ENCODE data around the gene JAK1.

DNA sequence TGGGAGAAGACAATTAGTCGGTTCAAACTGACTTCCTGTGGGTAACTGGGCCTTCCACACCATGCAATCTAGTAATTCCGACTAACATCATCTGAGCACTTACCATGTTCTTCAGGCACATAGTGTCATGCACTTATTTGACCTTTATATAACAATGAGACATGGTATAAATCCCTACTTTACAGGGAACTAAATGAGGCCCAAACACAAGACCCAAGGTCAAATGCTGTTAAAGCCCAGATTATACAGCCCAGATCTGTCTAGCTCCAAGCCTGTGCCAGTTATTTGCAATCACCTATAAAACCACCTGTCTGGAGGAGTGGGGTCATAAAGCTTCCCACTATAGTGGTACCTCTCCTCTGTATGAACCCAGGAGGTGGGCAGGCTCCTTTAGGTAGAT lies 40.8 kb downstream of the JAK1 start:
- TF ChIP-seq, protein P1, sequence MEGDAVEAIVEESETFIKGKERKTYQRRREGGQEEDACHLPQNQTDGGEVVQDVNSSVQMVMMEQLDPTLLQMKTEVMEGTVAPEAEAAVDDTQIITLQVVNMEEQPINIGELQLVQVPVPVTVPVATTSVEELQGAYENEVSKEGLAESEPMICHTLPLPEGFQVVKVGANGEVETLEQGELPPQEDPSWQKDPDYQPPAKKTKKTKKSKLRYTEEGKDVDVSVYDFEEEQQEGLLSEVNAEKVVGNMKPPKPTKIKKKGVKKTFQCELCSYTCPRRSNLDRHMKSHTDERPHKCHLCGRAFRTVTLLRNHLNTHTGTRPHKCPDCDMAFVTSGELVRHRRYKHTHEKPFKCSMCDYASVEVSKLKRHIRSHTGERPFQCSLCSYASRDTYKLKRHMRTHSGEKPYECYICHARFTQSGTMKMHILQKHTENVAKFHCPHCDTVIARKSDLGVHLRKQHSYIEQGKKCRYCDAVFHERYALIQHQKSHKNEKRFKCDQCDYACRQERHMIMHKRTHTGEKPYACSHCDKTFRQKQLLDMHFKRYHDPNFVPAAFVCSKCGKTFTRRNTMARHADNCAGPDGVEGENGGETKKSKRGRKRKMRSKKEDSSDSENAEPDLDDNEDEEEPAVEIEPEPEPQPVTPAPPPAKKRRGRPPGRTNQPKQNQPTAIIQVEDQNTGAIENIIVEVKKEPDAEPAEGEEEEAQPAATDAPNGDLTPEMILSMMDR (conservative IDR thresholded peaks at IDR 0.05; ENCODE audit: low read depth, low read length) = no peak
- TF ChIP-seq EZH2 (IDR thresholded peaks at IDR 0.05; ENCODE audit: borderline replicate concordance, low read depth, low read length, poor library complexity, severe bottlenecking) = no peak
